A673 (cell line): ENCODE data around the gene GRID1. TPM values are rescaled to one million over a fixed set of nuclear protein-coding genes. Genes with fewer than 3 reads are reported as not detected.

ENCODE experiments used
- BruUV-seq: library from RNA; stranded (reverse); fragments of 400-500 nt; replicated peaks from 2 replicates; lab custom pipeline; 2021; lab: Mats Ljungman, UMichigan
- CTCF ChIA-PET: fragments of 300-600 bp; sonication (Branson Sonifier 250); formaldehyde crosslinking; loops from one replicate; lab custom pipeline; 2022; ENCODE audit warnings: antibody characterized with exemption; lab: Charles Lee
- POLR2A ChIA-PET: fragments of 300-600 bp; sonication (Branson Sonifier 250); formaldehyde crosslinking; loops from one replicate; lab custom pipeline; 2022; ENCODE audit warnings: antibody characterized with exemption; ENCODE audit not compliant: low non-redundant PET; lab: Charles Lee
- DNase-seq: peaks from one replicate; pipeline ENCODE4 v3.0.0-alpha.2; 2015; ENCODE audit warnings: low spot score
- H3K27ac ChIP-seq: fragments of 200-600 bp; sonication (generic); 2 replicates; pipeline ENCODE4 v1.5.1; 2016; ENCODE audit warnings: mixed run types, low read depth, mild to moderate bottlenecking, mixed read lengths, antibody characterized with exemption, low read length; ENCODE audit not compliant: poor library complexity, severe bottlenecking
- H3K27me3 ChIP-seq: fragments of 200-600 bp; sonication (generic); replicated peaks from 2 replicates; pipeline ENCODE4 v1.6.1; 2017; ENCODE audit warnings: mixed run types, low read depth, mild to moderate bottlenecking, mixed read lengths, antibody characterized with exemption, low read length; ENCODE audit not compliant: insufficient read depth, poor library complexity
- H3K36me3 ChIP-seq: fragments of 200-600 bp; sonication (generic); 2 replicates; pipeline ENCODE4 v1.6.1; 2016; ENCODE audit warnings: mixed run types, mild to moderate bottlenecking, mixed read lengths, antibody characterized with exemption, low read length; ENCODE audit not compliant: insufficient read depth, poor library complexity, severe bottlenecking
- H3K4me1 ChIP-seq: fragments of 200-600 bp; sonication (generic); 2 replicates; pipeline ENCODE4 v1.6.1; 2017; ENCODE audit warnings: mixed run types, mild to moderate bottlenecking, mixed read lengths, antibody characterized with exemption, low read length; ENCODE audit not compliant: insufficient read depth, poor library complexity, severe bottlenecking
- H3K4me3 ChIP-seq: fragments of 200-600 bp; sonication (generic); 2 replicates; pipeline ENCODE4 v1.5.1; 2016; ENCODE audit warnings: low read depth, mixed run types, mild to moderate bottlenecking, mixed read lengths, low read length; ENCODE audit not compliant: poor library complexity, severe bottlenecking
- H3K9me3 ChIP-seq: fragments of 200-600 bp; sonication (generic); 2 replicates; pipeline ENCODE4 v1.6.1; 2016; ENCODE audit warnings: mixed run types, low read depth, mild to moderate bottlenecking, mixed read lengths, antibody characterized with exemption, low read length; ENCODE audit not compliant: poor library complexity, severe bottlenecking
- CTCF ChIP-seq: fragments of 300-800, 200-600 bp; sonication (generic); conservative IDR thresholded peaks from 2 replicates; pipeline ENCODE4 v1.5.1; 2017; ENCODE audit warnings: low read depth, mild to moderate bottlenecking, antibody characterized with exemption, low read length, moderate library complexity, mixed read lengths
- EZH2 ChIP-seq: fragments of 200-600 bp; sonication (generic); IDR thresholded peaks from 2 replicates; pipeline ENCODE4 v1.6.1; 2017; ENCODE audit warnings: borderline replicate concordance, low read depth, mild to moderate bottlenecking, mixed read lengths, antibody characterized with exemption, low read length; ENCODE audit not compliant: poor library complexity, severe bottlenecking
- intact Hi-C: fragments of 100-400 bp; cut with micrococcal nuclease; formaldehyde crosslinking; loops from one replicate; pipeline ENCODE4 v1.10.0; 2022; ENCODE audit not compliant: unreplicated experiment
- total RNA-seq: library from RNA; stranded (reverse); gene quantifications from 2 replicates; pipeline ENCODE4 v1.2.3, GENCODE V29; 2021

GRID1 gene
- total RNA-seq, 1 experiment from 2014 or later, result not detected

GRCh38 chr10:86193841-86194240 lies 172.8 kb downstream of the GRID1 start:
- TF ChIP-seq EZH2 (no peak), CTCF (no peak)
- H3K36me3 ChIP-seq, result no peaks in the 10 kb centered on the region
- POLR2A ChIA-PET, result no interaction called here
- H3K4me1 ChIP-seq, result no peaks in the 10 kb centered on the region
- peaks cover 34% of the 10 kb centered on the region for H3K27me3 ChIP-seq
- H3K9me3 ChIP-seq, result no peaks in the 10 kb centered on the region
- DNase-seq, result no peak
- no TSS peak for BruUV-seq
- CTCF ChIA-PET, result no interaction called here
- H3K27ac ChIP-seq, result no peak overlapping the region
- intact Hi-C loops, result no loop called here
- H3K4me3 ChIP-seq, result no peak overlapping the region

- CTCF ChIA-PET, result no interaction called here
Observed at GRCh38 chr10:86192691-86193090, 173.9 kb downstream of the GRID1 start.

GRCh38 chr10:86192147-86192546 lies 174.4 kb downstream of the GRID1 start:
- no TSS peak for BruUV-seq

More at GRCh38 chr10:86192691-86193090, 173.9 kb downstream of the GRID1 start:
- Histone ChIP-seq H3K9me3 (no peaks in the 10 kb centered on the region), H3K36me3 (no peaks in the 10 kb centered on the region), H3K27me3 (peaks cover 23% of the 10 kb centered on the region), H3K4me3 (no peak overlapping the region), H3K27ac (no peak overlapping the region), H3K4me1 (no peaks in the 10 kb centered on the region)
- BruUV-seq, result no TSS peak
- no peak for TF ChIP-seq EZH2
- TF ChIP-seq CTCF, result no peak
- DNase-seq, result no peak
- intact Hi-C loops, result no loop called here
- POLR2A ChIA-PET, result no interaction called here

More at GRCh38 chr10:86192147-86192546, 174.4 kb downstream of the GRID1 start:
- intact Hi-C loops, result no loop called here
- no peak for DNase-seq
- POLR2A ChIA-PET, result no interaction called here
- CTCF ChIA-PET, result no interaction called here
- no peaks in the 10 kb centered on the region for H3K36me3 ChIP-seq
- no peak overlapping the region for H3K4me3 ChIP-seq
- no peak overlapping the region for H3K27ac ChIP-seq
- no peak for TF ChIP-seq CTCF
- no peak for TF ChIP-seq EZH2
- H3K9me3 ChIP-seq, result no peaks in the 10 kb centered on the region
- peaks cover 19% of the 10 kb centered on the region for H3K27me3 ChIP-seq
- H3K4me1 ChIP-seq, result no peaks in the 10 kb centered on the region
